Measurements from ENCODE around the gene FERD3L.

The FERD3L gene

GRCh38 chr7:19098510-19098909 lies 46.7 kb downstream of the FERD3L start:
- no peak for DNase-seq

GRCh38 chr7:19097165-19098055 lies 47.8 kb downstream of the FERD3L start:
- DNase-seq: no peak

- no peak for DNase-seq
Observed at GRCh38 chr7:19095353-19095860, 49.8 kb downstream of the FERD3L start.

Data from hematopoietic multipotent progenitor cell treated with erythropoietin and hydrocortisone succinate and interleukin-3 and kit ligand, for 6 days (in vitro differentiated cells).